ENCODE results near the gene LRRTM1. TPM values are rescaled to one million over a fixed set of nuclear protein-coding genes. Genes with fewer than 3 reads are reported as not detected.

The LRRTM1 gene
- polyA plus RNA-seq, 2 of the 4 experiments (the other 2 are of a cell fraction), result not detected

GRCh38 chr2:80299661-80300060, 4.9 kb downstream of the LRRTM1 start:
- 21% methylated on average over 5 of the region's 5 CpGs for WGBS (ENCODE audit: missing lambda C conversion rate)
- CTCF ChIA-PET, result interaction anchor here (0.6 kb wide), 2 partner anchors 91 to 155 kb away, joined by 3 read pairs; no protein-coding TSS in a partner anchor
- H3K4me1 ChIP-seq, result no peaks in the 10 kb centered on the region
- no peak for DNase-seq (ENCODE audit: low read depth in 1 of 2, low spot score in 1 of 2)
- POLR2A ChIA-PET, result no interaction called here
- H3K4me2 ChIP-seq, result no peak overlapping the region
- TF ChIP-seq HEYL (CRISPR knock-in tag; IDR thresholded peaks at IDR 0.05), result no peak
- no peak for TF ChIP-seq CBX2 (IDR thresholded peaks at IDR 0.05; ENCODE audit: borderline replicate concordance, low read depth)
- TF ChIP-seq ATOH8 (CRISPR knock-in tag; IDR thresholded peaks at IDR 0.05; ENCODE audit: low read depth), result no peak
- TF ChIP-seq JUNB (IDR thresholded peaks at IDR 0.05), result no peak
- TF ChIP-seq KDM1A (IDR thresholded peaks at IDR 0.05; ENCODE audit: low read depth), result no peak
- no peak for TF ChIP-seq EP300 (IDR thresholded peaks at IDR 0.05)
- no peak for TF ChIP-seq RFX5 (IDR thresholded peaks at IDR 0.05)
- no peak for TF ChIP-seq HOXB13 (CRISPR knock-in tag; IDR thresholded peaks at IDR 0.05; ENCODE audit: low read depth)
- TF ChIP-seq BCL3 (IDR thresholded peaks at IDR 0.05), result no peak
- no peak for TF ChIP-seq HMGXB4 (CRISPR knock-in tag; IDR thresholded peaks at IDR 0.05; ENCODE audit: borderline replicate concordance)
- TF ChIP-seq CBX8 (IDR thresholded peaks at IDR 0.05), result no peak
- H3K27ac ChIP-seq, result no peak overlapping the region
- H3K9me3 ChIP-seq, result no peaks in the 10 kb centered on the region
- ATAC-seq, result no peak
- FAIRE-seq, result no peak
- no peak overlapping the region for H3K4me3 ChIP-seq

GRCh38 chr2:80298954-80299353, 5.6 kb downstream of the LRRTM1 start:
- CTCF ChIA-PET, result interaction anchor here (0.6 kb wide), 2 partner anchors 92 to 154 kb away, joined by 3 read pairs; no protein-coding TSS in a partner anchor
- no peak overlapping the region for H3K27ac ChIP-seq
- 8% methylated on average over 3 of the region's 3 CpGs for WGBS (ENCODE audit: missing lambda C conversion rate)
- POLR2A ChIA-PET, result no interaction called here
- no peak overlapping the region for H3K4me2 ChIP-seq
- DNase-seq (ENCODE audit: low read depth in 1 of 2, low spot score in 1 of 2) (no peak), ATAC-seq (no peak), FAIRE-seq (no peak)
- TF ChIP-seq NFE2L2 (conservative IDR thresholded peaks at IDR 0.05; ENCODE audit: low read length) (no peak), HMGXB4 (CRISPR knock-in tag; IDR thresholded peaks at IDR 0.05; ENCODE audit: borderline replicate concordance) (no peak), BHLHE40 (IDR thresholded peaks at IDR 0.05; ENCODE audit: low read depth, low read length) (no peak), CTCF (IDR thresholded peaks at IDR 0.05) (no peak), NPAS2 (CRISPR knock-in tag; IDR thresholded peaks at IDR 0.05; ENCODE audit: borderline replicate concordance) (no peak), HES2 (IDR thresholded peaks at IDR 0.05) (no peak), POLR2AphosphoS2 (conservative IDR thresholded peaks at IDR 0.05; ENCODE audit: low read length) (no peak), FOSL2 (IDR thresholded peaks at IDR 0.05) (no peak), FOSL2 (CRISPR knock-in tag; IDR thresholded peaks at IDR 0.05) (no peak), ATOH8 (CRISPR knock-in tag; IDR thresholded peaks at IDR 0.05; ENCODE audit: low read depth) (no peak), CBX8 (IDR thresholded peaks at IDR 0.05) (no peak), HOXB5 (CRISPR knock-in tag; IDR thresholded peaks at IDR 0.05) (no peak), POLR2A (IDR thresholded peaks at IDR 0.05; ENCODE audit: low read length) (no peak), E2F6 (IDR thresholded peaks at IDR 0.05; ENCODE audit: borderline replicate concordance, low read depth) (no peak), SREBF2 (IDR thresholded peaks at IDR 0.05) (no peak), RNF2 (IDR thresholded peaks at IDR 0.05; ENCODE audit: borderline replicate concordance, low read depth) (no peak), FOSB (CRISPR knock-in tag; IDR thresholded peaks at IDR 0.05) (no peak), RCOR1 (IDR thresholded peaks at IDR 0.05; ENCODE audit: low read depth, low read length) (no peak)
- no peak overlapping the region for H3K4me3 ChIP-seq
- H3K9me3 ChIP-seq, result no peaks in the 10 kb centered on the region
- no peaks in the 10 kb centered on the region for H3K4me1 ChIP-seq
